Glutamatergic neuron (in vitro differentiated cells): ENCODE results near the gene FADS2. TPM values are rescaled to one million over a fixed set of nuclear protein-coding genes. Genes with fewer than 3 reads are reported as not detected.

Experiments
- DNase-seq: peaks from one replicate; pipeline ENCODE4 v3.0.0; 2022
- H3K27ac Mint-ChIP-seq: one replicate; pipeline ENCODE4 v1.8.0; 2020; ENCODE audit warnings: mild to moderate bottlenecking, mixed read lengths, inconsistent platforms; ENCODE audit not compliant: unreplicated experiment
- H3K27me3 Mint-ChIP-seq: one replicate; pipeline ENCODE4 v1.8.0; 2020; ENCODE audit warnings: mild to moderate bottlenecking, moderate library complexity, mixed read lengths, inconsistent platforms; ENCODE audit not compliant: unreplicated experiment
- H3K36me3 Mint-ChIP-seq: one replicate; pipeline ENCODE4 v1.8.0; 2020; ENCODE audit warnings: mild to moderate bottlenecking, mixed read lengths, inconsistent platforms; ENCODE audit not compliant: unreplicated experiment
- H3K4me1 Mint-ChIP-seq: one replicate; pipeline ENCODE4 v1.8.0; 2020; ENCODE audit warnings: mild to moderate bottlenecking, low read depth, mixed read lengths, inconsistent platforms; ENCODE audit not compliant: unreplicated experiment
- H3K4me3 Mint-ChIP-seq: one replicate; pipeline ENCODE4 v1.8.0; 2020; ENCODE audit warnings: mild to moderate bottlenecking, mixed read lengths, inconsistent platforms; ENCODE audit not compliant: unreplicated experiment
- H3K9me3 Mint-ChIP-seq: one replicate; pipeline ENCODE4 v1.8.0; 2020; ENCODE audit warnings: mild to moderate bottlenecking, moderate library complexity, mixed read lengths, inconsistent platforms; ENCODE audit not compliant: unreplicated experiment
- CTCF ChIP-seq: fragments of 200-600 bp; sonication (generic); IDR thresholded peaks from one replicate; pipeline ENCODE4 v1.5.0; 2021; ENCODE audit not compliant: partially characterized antibody, unreplicated experiment
- total RNA-seq: library from RNA; stranded (reverse); fragmentation: NEBNext Ultra II Directional; extraction: Animal tissue kit (Norgen Biotek cat#: 25700); gene quantifications from one replicate; pipeline ENCODE4 v1.2.1, GENCODE V29; 2021; ENCODE audit not compliant: unreplicated experiment

Gene FADS2
- total RNA-seq, 1 donor from 2014 or later: 701 TPM

DNA sequence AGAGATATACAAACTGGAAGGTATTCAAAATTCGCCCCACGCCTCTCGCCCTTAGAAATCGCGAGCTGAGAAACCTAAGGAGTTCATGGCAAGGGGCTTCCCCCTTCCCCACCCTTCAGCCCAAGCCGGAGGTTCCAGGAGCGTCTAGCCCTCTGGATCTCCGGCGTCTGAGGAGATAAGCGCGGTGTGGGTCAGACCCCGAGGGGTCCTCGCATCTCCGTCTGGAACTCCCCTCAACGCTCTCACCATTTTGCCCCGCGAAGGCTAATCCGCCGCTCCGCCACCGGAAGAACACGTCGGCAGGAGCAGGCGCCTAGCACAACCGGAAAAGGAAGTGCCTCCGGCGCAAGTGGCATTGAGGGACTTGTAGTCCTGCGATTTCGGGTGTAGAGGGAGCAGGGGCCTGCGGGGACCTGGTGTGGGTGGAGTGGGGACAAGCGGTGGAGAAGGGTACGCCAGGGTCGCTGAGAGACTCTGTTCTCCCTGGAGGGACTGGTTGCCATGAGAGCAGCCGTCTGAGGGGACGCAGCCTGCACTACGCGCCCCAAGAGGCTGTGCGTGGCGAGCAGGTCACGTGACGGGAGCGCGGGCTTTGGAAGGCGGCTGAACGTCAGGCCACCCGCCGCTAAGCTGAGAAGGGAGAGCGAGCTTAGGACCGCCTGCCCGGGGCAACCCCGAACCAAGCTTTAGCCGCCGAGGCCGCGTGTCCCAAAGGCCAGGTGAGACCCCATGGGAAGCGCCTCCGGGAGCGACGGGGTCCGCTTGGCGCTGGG lies 35.6 kb upstream of the FADS2 start, which contains the start of the genes FEN1 and TMEM258:
FEN1 (plus strand) TSS at position 602 of the 773 bp plus-strand sequence. CDS start 2,451 bp downstream, outside the sequence.
TMEM258 (minus strand) TSS at position 290 of the 773 bp plus-strand sequence; CDS start at position 249, 41 bp downstream.
- Mint-ChIP-seq H3K27me3 (peaks cover 13% of the 10 kb centered on the region), H3K9me3 (peaks cover 10% of the 10 kb centered on the region), H3K27ac (peak within 1 kb of the TSS; percentile 100), H3K4me3 (peak within 1 kb of the TSS; percentile 99), H3K36me3 (no peaks in the 10 kb centered on the region), H3K4me1 (peaks cover 9% of the 10 kb centered on the region)
- no peak for TF ChIP-seq CTCF
- peak; percentile 91 for DNase-seq

GRCh38 chr11:61793083-61793828 lies 34.8 kb upstream of the FADS2 start:
- no peak for DNase-seq
- H3K36me3 Mint-ChIP-seq: no peaks in the 10 kb centered on the region
- H3K9me3 Mint-ChIP-seq: peaks cover 10% of the 10 kb centered on the region

GRCh38 chr11:61793829-61794204 lies 34.3 kb upstream of the FADS2 start:
- no peak for DNase-seq
- H3K4me3 Mint-ChIP-seq: peak overlapping the region; percentile 99
- H3K36me3 Mint-ChIP-seq: no peaks in the 10 kb centered on the region
- peaks cover 9% of the 10 kb centered on the region for H3K4me1 Mint-ChIP-seq
- no peak for TF ChIP-seq CTCF
- H3K9me3 Mint-ChIP-seq: peaks cover 10% of the 10 kb centered on the region
- H3K27ac Mint-ChIP-seq: no peak overlapping the region
- peaks cover 13% of the 10 kb centered on the region for H3K27me3 Mint-ChIP-seq

More at GRCh38 chr11:61793083-61793828, 34.8 kb upstream of the FADS2 start:
- H3K4me3 Mint-ChIP-seq: peak overlapping the region; percentile 99
- peaks cover 13% of the 10 kb centered on the region for H3K27me3 Mint-ChIP-seq
- H3K4me1 Mint-ChIP-seq: peaks cover 9% of the 10 kb centered on the region
- no peak for TF ChIP-seq CTCF
- H3K27ac Mint-ChIP-seq: peak overlapping the region; percentile 81

GRCh38 chr11:61794579-61794978 lies 33.5 kb upstream of the FADS2 start:
- H3K4me1 Mint-ChIP-seq: peaks cover 9% of the 10 kb centered on the region
- H3K36me3 Mint-ChIP-seq: no peaks in the 10 kb centered on the region
- TF ChIP-seq CTCF: no peak
- peaks cover 13% of the 10 kb centered on the region for H3K27me3 Mint-ChIP-seq
- no peak for DNase-seq
- no peak overlapping the region for H3K4me3 Mint-ChIP-seq
- peaks cover 10% of the 10 kb centered on the region for H3K9me3 Mint-ChIP-seq
- no peak overlapping the region for H3K27ac Mint-ChIP-seq
